DND-41 (cell line): ENCODE results near the gene PDE4B.

Experiments
- ATAC-seq: fragments of 200-7000 bp; cut with Tn5 transposase; 3 replicates; pipeline ENCODE4 v1.9.1; 2021; ENCODE audit warnings: low read depth; ENCODE audit not compliant: insufficient read depth
- DNase-seq: peaks from one replicate; pipeline ENCODE4 v3.0.0-alpha.2; 2020
- H2AFZ ChIP-seq: 2 replicates; pipeline ENCODE4 v1.6.0; 2012; ENCODE audit warnings: low read depth, low read length
- H3K27ac ChIP-seq: 2 replicates; pipeline ENCODE4 v1.5.1; 2012; ENCODE audit warnings: low read length, inconsistent platforms
- H3K27me3 ChIP-seq: fragments of 200-600 bp; sonication (generic); 2 replicates; pipeline ENCODE4 v1.6.0; 2012; ENCODE audit warnings: low read length, mild to moderate bottlenecking, inconsistent platforms; ENCODE audit not compliant: insufficient read depth, poor library complexity
- H3K36me3 ChIP-seq: 2 replicates; pipeline ENCODE4 v1.5.1; 2012; ENCODE audit warnings: low read length, inconsistent platforms; ENCODE audit not compliant: insufficient read depth
- H3K4me1 ChIP-seq: 2 replicates; pipeline ENCODE4 v1.5.1; 2012; ENCODE audit warnings: mild to moderate bottlenecking, low read length; ENCODE audit not compliant: insufficient read depth
- H3K4me2 ChIP-seq: 2 replicates; pipeline ENCODE4 v1.6.0; 2012; ENCODE audit warnings: mild to moderate bottlenecking, moderate library complexity, low read length, inconsistent platforms; ENCODE audit not compliant: insufficient read depth
- H3K4me3 ChIP-seq, 2 experiments: fragments of 200-600 bp in 1 of 2; shearing (Covaris generic) in 1 of 2; 2 replicates each; pipeline ENCODE4 v1.5.1; 2012 to 2016; ENCODE audit warnings: inconsistent platforms in 2 of 2, low read length in 2 of 2, mild to moderate bottlenecking in 2 of 2, low read depth in 1 of 2, moderate library complexity in 1 of 2
- H3K79me2 ChIP-seq: 2 replicates; pipeline ENCODE4 v1.6.0; 2012; ENCODE audit warnings: low read length, inconsistent platforms; ENCODE audit not compliant: insufficient read depth
- H3K9ac ChIP-seq: 2 replicates; pipeline ENCODE4 v1.6.0; 2012; ENCODE audit warnings: low read depth, mild to moderate bottlenecking, inconsistent platforms, low read length, moderate library complexity
- H3K9me3 ChIP-seq: 2 replicates; pipeline ENCODE4 v1.5.1; 2012; ENCODE audit warnings: low read length, moderate library complexity, mild to moderate bottlenecking, inconsistent platforms; ENCODE audit not compliant: insufficient read depth, severe bottlenecking
- H4K20me1 ChIP-seq: 2 replicates; pipeline ENCODE4 v1.6.0; 2012; ENCODE audit warnings: low read length; ENCODE audit not compliant: insufficient read depth
- CTCF ChIP-seq: IDR thresholded peaks from 2 replicates; pipeline ENCODE4 v1.5.1; 2012; ENCODE audit warnings: borderline replicate concordance, low read length, moderate library complexity, mild to moderate bottlenecking; ENCODE audit not compliant: poor library complexity, severe bottlenecking; ENCODE audit errors: extremely low read depth
- EZH2 ChIP-seq: IDR thresholded peaks from 3 replicates; pipeline ENCODE4 v1.6.1; 2012; ENCODE audit warnings: borderline replicate concordance, low read depth, mild to moderate bottlenecking, moderate library complexity, low read length, inconsistent platforms; ENCODE audit not compliant: severe bottlenecking

Gene PDE4B

GRCh38 chr1:66282343-66282852, 489.7 kb downstream of the PDE4B start:
- DNase-seq = no peak
- no peaks in the 10 kb centered on the region for H3K27me3 ChIP-seq
- no peak overlapping the region for H2AFZ ChIP-seq
- H3K4me3 ChIP-seq = no peak overlapping the region
- TF ChIP-seq EZH2 (no peak), CTCF (no peak)
- no peaks in the 10 kb centered on the region for H3K4me1 ChIP-seq
- H3K9ac ChIP-seq = no peak overlapping the region
- no peak overlapping the region for H3K27ac ChIP-seq
- H3K36me3 ChIP-seq = no peaks in the 10 kb centered on the region
- ATAC-seq = no peak
- no peaks in the 10 kb centered on the region for H3K79me2 ChIP-seq
- H3K4me2 ChIP-seq = no peak overlapping the region
- no peaks in the 10 kb centered on the region for H3K9me3 ChIP-seq
- no peaks in the 10 kb centered on the region for H4K20me1 ChIP-seq

- H4K20me1 ChIP-seq = no peaks in the 10 kb centered on the region
- H3K27ac ChIP-seq = no peak overlapping the region
- H3K9me3 ChIP-seq = no peaks in the 10 kb centered on the region
- no peaks in the 10 kb centered on the region for H3K79me2 ChIP-seq
- H3K4me2 ChIP-seq = no peak overlapping the region
- no peak overlapping the region for H3K9ac ChIP-seq
- DNase-seq (no peak), ATAC-seq (no peak)
- H3K27me3 ChIP-seq = no peaks in the 10 kb centered on the region
- TF ChIP-seq EZH2 (no peak), CTCF (no peak)
- H2AFZ ChIP-seq = no peak overlapping the region
- H3K4me3 ChIP-seq = no peak overlapping the region
- H3K4me1 ChIP-seq = no peaks in the 10 kb centered on the region
- H3K36me3 ChIP-seq = no peaks in the 10 kb centered on the region
These were observed 490.4 kb downstream of the PDE4B start for GRCh38 chr1:66282891-66283621.

- TF ChIP-seq CTCF (no peak), EZH2 (no peak)
- Histone ChIP-seq H4K20me1 (no peaks in the 10 kb centered on the region), H3K36me3 (no peaks in the 10 kb centered on the region), H2AFZ (no peak overlapping the region), H3K4me2 (no peak overlapping the region), H3K27ac (no peak overlapping the region), H3K4me1 (no peaks in the 10 kb centered on the region), H3K4me3 (no peak overlapping the region), H3K9me3 (no peaks in the 10 kb centered on the region), H3K27me3 (no peaks in the 10 kb centered on the region), H3K9ac (no peak overlapping the region), H3K79me2 (no peaks in the 10 kb centered on the region)
- DNase-seq = no peak
- no peak for ATAC-seq
These were observed 490.9 kb downstream of the PDE4B start for GRCh38 chr1:66283622-66284041.
